Osteocyte (in vitro differentiated cells): ENCODE data around the gene SMC5. TPM values are rescaled to one million over a fixed set of nuclear protein-coding genes. Genes with fewer than 3 reads are reported as not detected.
A peak's percentile ranks its signal among the peaks of the same experiment; 100 is the strongest.

Experiments
- DNase-seq: peaks from one replicate; pipeline ENCODE4 v3.0.0; 2021; ENCODE audit warnings: mixed read lengths; ENCODE audit not compliant: unreplicated experiment; ENCODE audit errors: extremely low spot score
- H3K27ac Mint-ChIP-seq: one replicate; pipeline ENCODE4 v1.8.0; 2021; ENCODE audit warnings: mild to moderate bottlenecking, mixed read lengths; ENCODE audit not compliant: unreplicated experiment
- H3K27me3 Mint-ChIP-seq: one replicate; pipeline ENCODE4 v1.8.0; 2021; ENCODE audit warnings: mixed read lengths; ENCODE audit not compliant: unreplicated experiment
- H3K36me3 Mint-ChIP-seq: one replicate; pipeline ENCODE4 v1.8.0; 2021; ENCODE audit warnings: mixed read lengths; ENCODE audit not compliant: unreplicated experiment
- H3K4me1 Mint-ChIP-seq: one replicate; pipeline ENCODE4 v1.8.0; 2021; ENCODE audit warnings: mixed read lengths; ENCODE audit not compliant: unreplicated experiment
- H3K4me3 Mint-ChIP-seq: one replicate; pipeline ENCODE4 v1.8.0; 2021; ENCODE audit warnings: mild to moderate bottlenecking, moderate library complexity, mixed read lengths; ENCODE audit not compliant: unreplicated experiment
- H3K9me3 Mint-ChIP-seq: one replicate; pipeline ENCODE4 v1.8.0; 2021; ENCODE audit warnings: mixed read lengths; ENCODE audit not compliant: unreplicated experiment
- CTCF ChIP-seq: fragments of 200-600 bp; sonication (generic); IDR thresholded peaks from 2 replicates; pipeline ENCODE4 v1.5.0; 2021; ENCODE audit warnings: antibody characterized with exemption, mild to moderate bottlenecking, moderate library complexity
- total RNA-seq: library from RNA; stranded (reverse); gene quantifications from 2 replicates; pipeline ENCODE4 v1.2.1, GENCODE V29; 2021

SMC5 gene
- total RNA-seq, 1 donor from 2014 or later: 30.4 TPM

- no peaks in the 10 kb centered on the region for H3K27me3 Mint-ChIP-seq
- H3K4me1 Mint-ChIP-seq: peaks cover 13% of the 10 kb centered on the region
- H3K4me3 Mint-ChIP-seq: no peak overlapping the region
- H3K27ac Mint-ChIP-seq: peak overlapping the region; percentile 14
- DNase-seq: no peak
- TF ChIP-seq CTCF: no peak
- no peaks in the 10 kb centered on the region for H3K9me3 Mint-ChIP-seq
- peaks cover 24% of the 10 kb centered on the region for H3K36me3 Mint-ChIP-seq
These were observed 93.6 kb downstream of the SMC5 start for GRCh38 chr9:70352356-70352755.

- H3K4me3 Mint-ChIP-seq: no peak overlapping the region
- H3K27me3 Mint-ChIP-seq: no peaks in the 10 kb centered on the region
- peaks cover 22% of the 10 kb centered on the region for H3K36me3 Mint-ChIP-seq
- peak; percentile 63 for TF ChIP-seq CTCF
- peaks cover 13% of the 10 kb centered on the region for H3K4me1 Mint-ChIP-seq
- peak overlapping the region; percentile 50 for H3K27ac Mint-ChIP-seq
- no peak for DNase-seq
- H3K9me3 Mint-ChIP-seq: no peaks in the 10 kb centered on the region
These were observed 94.0 kb downstream of the SMC5 start for GRCh38 chr9:70352802-70353201.

DNA sequence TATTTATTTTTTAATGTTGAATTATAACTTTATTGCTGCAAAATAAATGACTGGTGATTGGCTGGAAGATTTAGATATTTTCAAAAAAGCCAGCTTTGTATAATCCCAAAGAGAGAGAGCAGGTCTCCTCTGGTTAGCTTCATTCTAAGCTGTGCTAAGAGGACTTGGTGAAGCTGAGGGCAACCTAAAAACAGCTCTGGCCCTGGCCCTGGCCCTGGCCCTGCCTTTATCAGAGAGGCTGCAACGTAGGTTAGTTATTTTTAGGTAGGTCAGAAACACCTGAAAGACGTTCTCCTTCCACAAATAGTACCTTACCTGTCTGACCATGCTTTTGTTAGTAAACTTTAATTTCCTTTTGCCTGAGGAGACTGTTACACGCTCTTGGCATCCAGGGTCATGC lies 97.0 kb downstream of the SMC5 start:
- peak overlapping the region; percentile 15 for H3K27ac Mint-ChIP-seq
- no peaks in the 10 kb centered on the region for H3K27me3 Mint-ChIP-seq
- no peak for DNase-seq
- H3K9me3 Mint-ChIP-seq: no peaks in the 10 kb centered on the region
- TF ChIP-seq CTCF: no peak
- peaks cover 12% of the 10 kb centered on the region for H3K36me3 Mint-ChIP-seq
- no peak overlapping the region for H3K4me3 Mint-ChIP-seq
- H3K4me1 Mint-ChIP-seq: peaks cover 9% of the 10 kb centered on the region

DNA sequence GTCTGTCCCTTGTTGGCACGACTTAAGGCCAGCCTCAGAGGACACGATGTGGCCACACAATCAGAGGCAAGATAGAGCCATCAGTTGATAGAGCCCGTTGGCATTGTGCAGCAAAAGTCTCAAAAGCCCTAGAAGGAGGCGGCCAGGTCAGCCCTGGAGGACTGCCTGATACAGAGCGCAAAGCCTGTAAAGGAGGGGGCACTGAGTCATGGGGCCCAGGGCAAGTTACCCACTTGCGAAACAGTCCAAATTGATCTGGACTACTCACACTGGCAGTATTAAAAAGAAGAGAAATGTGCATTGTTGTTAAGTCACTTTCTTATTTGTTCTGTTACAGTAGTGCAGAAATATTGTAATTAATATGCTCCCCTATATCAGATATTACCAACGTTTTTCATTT lies 104.2 kb downstream of the SMC5 start:
- TF ChIP-seq CTCF: no peak
- no peak overlapping the region for H3K27ac Mint-ChIP-seq
- H3K27me3 Mint-ChIP-seq: no peaks in the 10 kb centered on the region
- no peaks in the 10 kb centered on the region for H3K4me1 Mint-ChIP-seq
- no peaks in the 10 kb centered on the region for H3K9me3 Mint-ChIP-seq
- H3K4me3 Mint-ChIP-seq: no peak overlapping the region
- peaks cover 22% of the 10 kb centered on the region for H3K36me3 Mint-ChIP-seq
- no peak for DNase-seq

GRCh38 chr9:70363760-70364159 lies 105.0 kb downstream of the SMC5 start:
- no peaks in the 10 kb centered on the region for H3K4me1 Mint-ChIP-seq
- no peak for TF ChIP-seq CTCF
- no peaks in the 10 kb centered on the region for H3K9me3 Mint-ChIP-seq
- no peak overlapping the region for H3K4me3 Mint-ChIP-seq
- DNase-seq: no peak
- no peaks in the 10 kb centered on the region for H3K27me3 Mint-ChIP-seq
- peaks cover 19% of the 10 kb centered on the region for H3K36me3 Mint-ChIP-seq
- no peak overlapping the region for H3K27ac Mint-ChIP-seq
